DMS53 (cell line): ENCODE results near the gene TIMM13.
"Not testable (repeated sequence)": the region's sequence is repeated elsewhere in the genome, so short reads cannot be mapped to it uniquely, and the experiment has no call there.

Source experiments
- DNase-seq: peaks from one replicate; lab custom pipeline; 2025; lab: John Stamatoyannopoulos, UW

TIMM13 gene

DNA sequence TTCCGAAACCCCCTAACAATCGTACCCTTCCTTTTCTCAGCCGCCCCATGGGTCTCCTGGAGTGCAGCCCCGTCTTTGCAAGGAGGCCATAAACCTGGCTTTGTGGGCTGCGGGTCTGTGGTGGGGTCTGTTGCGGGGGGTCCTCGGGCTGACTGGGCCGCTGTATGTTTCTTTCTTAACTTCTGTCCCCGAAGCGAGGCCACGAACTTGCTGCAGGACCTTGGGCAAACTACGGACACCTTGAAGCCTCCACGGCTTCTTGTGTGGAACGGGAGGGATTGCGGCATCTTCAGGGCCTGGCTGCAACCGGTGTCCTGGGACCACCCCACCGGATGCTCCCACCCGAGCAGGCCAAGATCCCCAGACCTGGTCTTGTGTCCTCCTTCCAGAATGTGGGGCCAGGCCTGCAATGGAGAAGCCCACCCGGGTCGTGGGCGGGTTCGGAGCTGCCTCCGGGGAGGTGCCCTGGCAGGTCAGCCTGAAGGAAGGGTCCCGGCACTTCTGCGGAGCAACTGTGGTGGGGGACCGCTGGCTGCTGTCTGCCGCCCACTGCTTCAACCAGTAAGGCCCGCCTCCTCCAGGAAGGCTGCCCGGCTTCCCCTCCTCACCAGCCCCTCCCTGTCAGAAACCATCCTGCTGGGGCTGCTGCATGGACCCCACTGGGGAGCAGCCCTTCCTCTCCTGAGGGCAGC is 12.0 kb downstream of the TIMM13 start:
- no peak for DNase-seq

GRCh38 chr19:2413629-2414028 is 13.8 kb downstream of the TIMM13 start:
- no peak for DNase-seq

DNA sequence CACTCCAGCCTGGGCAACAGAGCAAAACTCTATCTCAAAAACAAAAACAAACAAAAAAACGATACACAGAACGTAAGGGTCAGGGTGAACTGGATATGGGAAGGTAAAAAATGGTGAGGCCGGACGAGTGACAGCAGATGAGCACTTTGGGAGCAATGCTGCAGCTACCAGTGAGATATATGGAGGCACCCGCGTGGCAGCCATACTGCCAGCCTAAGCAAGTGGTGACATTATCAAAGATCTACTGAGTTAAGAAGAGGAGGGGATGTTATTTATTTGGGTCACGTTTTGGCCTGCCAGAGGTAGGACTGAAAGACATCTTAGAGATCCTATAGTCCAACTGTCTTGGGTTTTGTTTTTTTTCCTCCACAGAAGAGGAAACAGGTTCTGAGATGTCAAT is 14.2 kb downstream of the TIMM13 start:
- no peak for DNase-seq

- DNase-seq, result no peak
These were observed 14.9 kb downstream of the TIMM13 start for GRCh38 chr19:2412449-2412848.

- DNase-seq, result no peak
These were observed 15.7 kb downstream of the TIMM13 start for GRCh38 chr19:2411709-2412108.

- no peak for DNase-seq
These were observed 17.4 kb downstream of the TIMM13 start for GRCh38 chr19:2410023-2410422.

GRCh38 chr19:2409352-2409912 is 18.0 kb downstream of the TIMM13 start:
- no peak for DNase-seq

DNA sequence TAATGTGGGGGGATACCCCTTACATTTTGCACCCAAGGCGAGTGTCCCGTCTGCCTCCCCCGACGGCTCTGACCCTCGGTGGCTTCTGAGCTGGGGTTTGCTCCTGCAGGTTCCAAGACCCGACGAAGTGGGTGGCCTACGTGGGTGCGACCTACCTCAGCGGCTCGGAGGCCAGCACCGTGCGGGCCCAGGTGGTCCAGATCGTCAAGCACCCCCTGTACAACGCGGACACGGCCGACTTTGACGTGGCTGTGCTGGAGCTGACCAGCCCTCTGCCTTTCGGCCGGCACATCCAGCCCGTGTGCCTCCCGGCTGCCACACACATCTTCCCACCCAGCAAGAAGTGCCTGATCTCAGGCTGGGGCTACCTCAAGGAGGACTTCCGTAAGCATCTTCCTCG is 19.1 kb downstream of the TIMM13 start:
- DNase-seq, result no peak

DNA sequence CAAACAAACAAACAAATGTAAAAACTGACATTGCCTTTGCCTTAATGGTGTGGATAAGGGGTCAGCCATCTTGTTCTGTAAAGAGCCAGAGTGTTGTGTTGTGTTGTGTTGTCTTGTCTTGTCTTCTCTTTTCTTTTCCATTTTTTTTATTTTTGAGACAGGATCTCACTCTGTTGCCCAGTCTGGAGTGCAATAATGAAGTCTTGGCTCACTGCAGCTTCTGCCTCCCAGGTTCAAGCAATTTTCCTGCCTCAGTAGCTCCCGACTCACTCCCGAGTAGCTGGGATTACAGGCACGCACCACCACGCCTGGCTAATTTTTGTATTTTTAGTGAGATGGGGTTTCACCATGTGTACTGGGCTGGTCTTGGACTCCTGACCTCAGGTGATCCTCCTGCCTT is 27.8 kb downstream of the TIMM13 start:
- DNase-seq, result no peak

DNA sequence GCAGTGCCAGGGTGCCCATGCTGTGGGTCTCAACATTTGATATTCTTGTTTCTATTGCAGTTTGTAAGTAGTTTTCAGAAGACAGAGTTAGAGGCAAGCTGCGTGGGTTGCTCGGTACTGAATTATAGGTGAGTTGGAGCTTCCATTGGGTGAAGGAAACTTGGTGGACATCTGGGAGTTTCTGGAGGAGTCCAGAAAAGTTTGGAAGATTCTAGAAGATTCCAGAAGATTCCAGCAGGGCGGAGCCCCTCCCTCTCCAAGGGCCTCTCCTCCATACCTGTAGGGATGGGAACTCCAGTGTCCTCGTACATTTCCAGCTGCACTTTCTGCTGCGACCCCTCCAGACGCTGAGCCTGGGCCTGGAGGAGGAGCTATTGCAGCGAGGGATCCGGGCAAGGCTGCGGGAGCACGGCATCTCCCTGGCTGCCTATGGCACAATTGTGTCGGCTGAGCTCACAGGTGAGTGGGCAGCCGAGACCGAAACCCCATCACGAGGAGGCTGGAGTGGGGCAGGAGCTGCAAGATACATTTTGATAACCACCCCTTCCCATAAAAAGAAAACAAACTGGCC is 28.6 kb downstream of the TIMM13 start:
- DNase-seq, result no peak

DNA sequence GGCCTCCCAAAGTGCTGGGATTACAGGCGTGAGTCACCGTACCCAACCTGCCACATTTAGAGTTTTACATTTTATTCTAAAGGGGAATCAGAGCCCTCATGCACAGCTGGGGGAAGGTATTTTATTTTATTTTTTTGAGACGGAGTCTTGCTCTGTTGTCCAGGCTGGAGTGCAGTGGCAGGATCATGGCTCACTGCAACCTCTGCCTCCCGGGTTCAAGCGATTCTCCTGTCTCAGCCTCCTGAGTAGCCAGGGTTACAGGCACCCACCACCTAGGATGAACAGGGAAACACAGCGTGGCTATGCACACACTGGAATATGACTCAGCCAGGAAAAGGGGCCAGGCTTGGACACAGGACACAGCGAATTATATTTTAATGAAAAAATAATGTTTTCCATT is 30.2 kb downstream of the TIMM13 start:
- DNase-seq, result not testable (repeated sequence)

GRCh38 chr19:2395293-2395829 is 32.0 kb downstream of the TIMM13 start:
- not testable (repeated sequence) for DNase-seq

- no peak for DNase-seq
These were observed 32.7 kb downstream of the TIMM13 start for GRCh38 chr19:2394442-2395292.

GRCh38 chr19:2394054-2394441 is 33.3 kb downstream of the TIMM13 start:
- DNase-seq, result no peak

- DNase-seq, result not testable (repeated sequence)
These were observed 34.5 kb downstream of the TIMM13 start for GRCh38 chr19:2392899-2393298.

DNA sequence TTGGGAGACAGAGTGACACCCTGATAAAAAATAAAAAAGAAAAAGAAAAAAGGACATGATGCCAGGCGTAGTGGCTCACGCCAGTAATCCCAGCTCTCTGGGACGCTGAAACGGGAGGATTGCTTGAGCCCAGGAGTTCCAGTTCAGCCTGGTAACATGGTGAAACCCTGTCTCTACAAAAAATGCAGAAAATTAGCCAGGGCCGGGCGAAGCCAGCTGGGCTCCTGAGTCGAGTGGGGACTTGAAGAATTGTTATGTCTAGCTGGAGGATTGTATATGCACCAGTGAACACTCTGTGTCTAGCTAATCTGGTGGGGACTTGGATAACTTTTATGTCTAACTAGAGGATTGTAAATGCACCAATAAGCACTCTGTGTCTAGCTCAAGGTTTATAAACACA is 35.0 kb downstream of the TIMM13 start:
- DNase-seq, result no peak

DNA sequence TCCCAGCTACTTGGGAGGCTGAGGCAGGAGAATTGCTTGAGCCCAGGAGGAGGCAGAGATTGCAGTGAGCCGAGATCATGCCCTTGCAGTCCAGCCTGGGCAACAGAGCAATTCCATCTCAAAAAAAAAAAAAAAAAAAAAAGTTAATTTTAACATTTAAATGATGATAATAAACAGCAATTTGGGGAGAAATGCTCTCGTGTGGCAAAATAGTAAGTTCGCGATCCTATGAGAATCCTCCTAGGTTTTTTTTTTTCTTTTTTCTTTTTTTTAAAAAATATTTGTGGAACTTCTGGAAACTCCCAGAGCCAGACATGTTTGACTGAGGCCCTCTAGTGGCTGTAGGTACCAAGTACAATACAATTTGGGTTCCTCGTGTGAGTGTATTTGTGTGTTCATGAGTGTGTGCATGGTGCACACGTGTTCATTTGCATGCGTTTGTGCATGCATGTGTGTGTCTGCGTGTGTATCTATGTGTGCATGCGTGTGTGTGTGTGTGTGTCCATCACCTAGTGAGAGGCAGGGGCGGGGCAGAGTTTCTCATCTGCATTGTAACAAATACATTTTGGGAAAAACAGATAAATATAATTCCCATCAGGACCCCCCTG is 36.2 kb downstream of the TIMM13 start:
- peak; percentile 76 for DNase-seq

DNA sequence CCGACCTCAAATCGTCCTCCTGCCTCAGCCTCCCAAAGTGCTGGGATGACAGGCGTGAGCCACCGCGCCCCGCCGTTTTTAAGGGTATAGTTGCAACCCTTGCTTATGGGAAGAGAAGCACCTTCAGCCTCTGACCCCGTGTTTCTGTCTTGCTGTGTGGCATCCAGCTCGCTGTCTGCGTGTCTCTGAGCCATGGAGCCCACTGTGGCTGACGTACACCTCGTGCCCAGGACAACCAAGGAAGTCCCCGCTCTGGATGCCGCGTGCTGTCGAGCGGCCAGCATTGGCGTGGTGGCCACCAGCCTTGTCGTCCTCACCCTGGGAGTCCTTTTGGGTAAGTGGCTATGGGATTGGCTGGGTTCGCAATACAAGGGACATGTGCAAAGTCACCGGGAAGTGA is 37.8 kb downstream of the TIMM13 start:
- DNase-seq, result no peak

- DNase-seq, result no peak
These were observed 39.8 kb downstream of the TIMM13 start for GRCh38 chr19:2387367-2388288.

GRCh38 chr19:2385053-2385721 is 42.2 kb downstream of the TIMM13 start:
- peak; percentile 96 for DNase-seq
